RPMI8226 (cell line): ENCODE results near the gene MT1HL1.

Source experiments
- DNase-seq: peaks from one replicate; pipeline ENCODE4 v3.0.0-alpha.2; 2015

The MT1HL1 gene

DNA sequence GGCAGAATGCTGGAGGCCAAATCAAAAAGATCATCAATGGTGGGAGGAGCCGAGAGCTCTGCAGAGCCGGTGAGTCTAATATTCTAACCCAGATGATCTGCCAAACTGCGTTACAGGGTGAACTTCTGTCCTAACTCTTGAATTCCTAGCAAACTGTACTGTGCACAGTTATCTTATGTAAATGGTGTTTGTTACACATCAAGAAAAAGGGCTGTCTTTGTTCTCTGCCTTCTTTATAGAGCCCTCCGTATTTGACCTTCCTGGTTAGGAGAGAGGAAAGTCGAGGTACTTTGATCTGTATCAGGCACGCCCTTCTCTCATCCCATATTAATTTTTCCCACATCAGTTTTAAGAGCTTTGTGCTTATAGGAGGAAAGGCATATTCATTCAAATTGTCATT, 37.6 kb downstream of the MT1HL1 start:
- DNase-seq, result no peak

DNA sequence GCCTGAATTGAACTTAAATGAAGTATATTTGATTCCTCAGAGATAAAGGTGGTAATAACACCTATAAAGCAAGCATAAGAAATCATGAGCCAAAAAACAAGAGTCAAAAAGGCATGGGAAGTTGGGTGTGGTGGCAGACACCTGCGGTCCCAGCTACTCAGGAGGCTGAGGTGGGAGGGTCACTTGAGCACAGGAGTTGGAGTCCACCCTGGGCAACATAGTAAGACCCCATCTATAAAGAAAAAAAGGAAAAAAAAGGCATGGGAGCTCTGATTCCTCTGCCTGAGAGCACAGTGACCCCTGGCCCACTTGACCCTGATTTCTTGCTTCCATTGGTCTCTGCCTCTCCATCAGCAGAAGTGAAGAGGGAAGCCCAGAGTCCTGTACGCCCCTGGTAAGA, 40.3 kb downstream of the MT1HL1 start:
- DNase-seq, result no peak

DNA sequence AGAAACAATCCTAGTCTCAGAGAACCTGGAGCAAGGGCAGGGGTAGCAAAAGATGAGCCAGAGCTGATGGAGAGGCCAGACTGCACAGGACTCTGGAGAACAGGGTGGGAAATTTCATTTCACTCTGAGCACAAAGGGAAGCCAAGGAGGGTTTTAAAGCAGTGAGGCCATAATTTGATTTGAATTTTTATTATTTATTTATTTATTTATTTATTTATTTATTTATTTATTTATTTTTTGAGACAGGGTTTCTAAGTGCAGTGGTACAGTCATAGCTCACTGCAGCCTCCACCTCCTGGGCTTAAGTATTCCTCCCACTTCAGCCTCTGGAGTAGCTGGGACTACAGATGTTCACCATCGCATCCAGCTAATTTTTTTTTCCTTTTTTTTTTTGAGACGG, 45.1 kb downstream of the MT1HL1 start:
- DNase-seq, result no peak

DNA sequence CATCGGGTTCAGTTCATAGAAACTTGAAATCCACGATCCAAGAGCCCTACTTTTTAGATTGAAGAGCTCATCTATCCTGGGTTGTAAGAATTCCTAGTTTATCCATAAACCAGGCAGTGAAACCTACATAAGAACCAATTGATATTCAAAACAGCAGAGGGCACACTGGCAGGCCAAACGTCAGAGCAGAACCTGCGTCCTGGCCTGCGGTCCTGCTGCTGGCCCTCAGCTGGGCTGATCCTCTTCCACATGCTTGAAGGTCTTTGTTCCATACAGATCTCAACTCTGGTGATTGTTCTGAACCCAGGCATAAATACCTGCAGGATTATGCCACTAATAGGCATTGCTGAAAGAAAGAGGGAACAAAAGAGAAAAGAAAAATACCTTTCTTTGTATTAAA, 47.0 kb downstream of the MT1HL1 start:
- DNase-seq, result no peak
